Activated CD4-positive, alpha-beta T cell treated with anti-CD3 and anti-CD28 coated beads for 48 hours (primary cell): ENCODE measurements around the gene SLCO3A1.
A peak's percentile ranks its signal among the peaks of the same experiment; 100 is the strongest.

Experiments
- DNase-seq: peaks from one replicate; pipeline ENCODE4 v3.0.0-alpha.2; 2020

SLCO3A1 gene

GRCh38 chr15:91916051-91916450 lies 62.5 kb downstream of the SLCO3A1 start:
- DNase-seq, result no peak

- DNase-seq, result no peak
Measured at GRCh38 chr15:91917686-91918360, 64.3 kb downstream of the SLCO3A1 start.

GRCh38 chr15:91919014-91919534 lies 65.6 kb downstream of the SLCO3A1 start:
- DNase-seq, result no peak

GRCh38 chr15:91921188-91921842 lies 67.8 kb downstream of the SLCO3A1 start:
- no peak for DNase-seq

- DNase-seq, result no peak
Measured at GRCh38 chr15:91921843-91922198, 68.3 kb downstream of the SLCO3A1 start.

- DNase-seq, result no peak
Measured at GRCh38 chr15:91922646-91923547, 69.4 kb downstream of the SLCO3A1 start.

- DNase-seq, result no peak
Measured at GRCh38 chr15:91924183-91924582, 70.7 kb downstream of the SLCO3A1 start.

GRCh38 chr15:91924837-91925495 lies 71.5 kb downstream of the SLCO3A1 start:
- no peak for DNase-seq

GRCh38 chr15:91925794-91926193 lies 72.3 kb downstream of the SLCO3A1 start:
- no peak for DNase-seq

- DNase-seq, result no peak
Measured at GRCh38 chr15:91926908-91927270, 73.4 kb downstream of the SLCO3A1 start.

- no peak for DNase-seq
Measured at GRCh38 chr15:91927585-91927984, 74.1 kb downstream of the SLCO3A1 start.

- no peak for DNase-seq
Measured at GRCh38 chr15:91928675-91929074, 75.2 kb downstream of the SLCO3A1 start.

GRCh38 chr15:91929509-91929908 lies 76.0 kb downstream of the SLCO3A1 start:
- no peak for DNase-seq

GRCh38 chr15:91930092-91930491 lies 76.6 kb downstream of the SLCO3A1 start:
- DNase-seq, result no peak

GRCh38 chr15:91936182-91936775 lies 82.8 kb downstream of the SLCO3A1 start:
- no peak for DNase-seq

GRCh38 chr15:91936927-91937326 lies 83.4 kb downstream of the SLCO3A1 start:
- no peak for DNase-seq

- no peak for DNase-seq
Measured at GRCh38 chr15:91938136-91938535, 84.6 kb downstream of the SLCO3A1 start.

GRCh38 chr15:91939403-91939831 lies 85.9 kb downstream of the SLCO3A1 start:
- no peak for DNase-seq

- peak; percentile 31 for DNase-seq
Measured at GRCh38 chr15:91940496-91941381, 87.2 kb downstream of the SLCO3A1 start.

GRCh38 chr15:91941871-91942658 lies 88.6 kb downstream of the SLCO3A1 start:
- no peak for DNase-seq
